Ovary (tissue), 9 donors: ENCODE measurements around the gene ZNF334. TPM values are rescaled to one million over a fixed set of nuclear protein-coding genes. Genes with fewer than 3 reads are reported as not detected.

Experiments used
- DNase-seq, 5 donors: peaks; one replicate each; pipeline ENCODE4 v3.0.0-alpha.2; 2019 to 2020
- H3K27ac ChIP-seq, 2 donors: fragments of 200-600 bp; one replicate each; pipeline versions ENCODE4 v1.5.1 to v1.8.0; 2019 to 2022
- H3K27me3 ChIP-seq: fragments of 200-600 bp; one replicate; pipeline ENCODE4 v1.8.0; 2022
- H3K36me3 ChIP-seq: fragments of 200-600 bp; sonication (generic); one replicate; pipeline ENCODE4 v1.5.1; 2019
- H3K4me1 ChIP-seq: one replicate; pipeline ENCODE4 v1.8.1; 2013; ENCODE audit warnings: mild to moderate bottlenecking, moderate library complexity; ENCODE audit not compliant: insufficient read depth
- H3K4me3 ChIP-seq: fragments of 200-600 bp; sonication (generic); one replicate; pipeline ENCODE4 v1.5.1; 2017
- H3K9me3 ChIP-seq, 2 donors: fragments of 200-600 bp in 1 of 2; sonication (generic) in 1 of 2; one replicate each; pipeline versions ENCODE4 v1.5.1 to v1.8.1; 2013 to 2019; ENCODE audit warnings: mild to moderate bottlenecking in 1 of 2, moderate library complexity in 1 of 2
- CTCF ChIP-seq, 3 donors: fragments of 450-650 bp in 2 of 3; fragments of 200-600 bp in 1 of 3; IDR thresholded peaks; one replicate each; pipeline versions ENCODE4 v1.5.1 to v1.8.0; 2016 to 2022; ENCODE audit warnings: antibody characterized with exemption in 3 of 3, mild to moderate bottlenecking in 1 of 3
- EP300 ChIP-seq: sonication (generic); formaldehyde crosslinking; IDR thresholded peaks from one replicate; pipeline ENCODE4 v1.6.1; 2017; ENCODE audit warnings: antibody characterized with exemption
- POLR2A ChIP-seq: fragments of 450-650 bp; IDR thresholded peaks from one replicate; pipeline ENCODE4 v1.6.1; 2017; ENCODE audit warnings: antibody characterized with exemption, mild to moderate bottlenecking, moderate library complexity
- WGBS, 3 donors: extraction: QIAGEN DNeasy Blood & Tissue Kit in 1 of 3; methylation state at CpG; one replicate each; pipeline versions ENCODE4 v1.1.5 to v1.1.7; 2013 to 2017; 5-methylcytosine and 5-hydroxymethylcytosine counted together
- intact Hi-C, 4 donors: fragments of 100-400 bp; cut with DNase I; formaldehyde crosslinking; loops; one replicate each; pipeline versions ENCODE4 v1.11.0 to v1.15.1; 2022 to 2023
- polyA plus RNA-seq, 2 donors: library from polyadenylated mRNA; stranded (reverse); fragments of 200-250 nt in 1 of 2; fragments of 350-450 nt in 1 of 2; fragmentation: Illumina TruSeq in 1 of 2; extraction: RNeasy Lipid Tissue Mini Kit (QIAGEN cat#74804) in 1 of 2; gene quantifications; one replicate each; pipeline ENCODE4 v1.2.3, GENCODE V29; 2013 to 2014
- total RNA-seq, 7 donors: library from RNA; depleted of rRNA in 2 of 7; stranded (reverse); fragments of >200 nt in 2 of 7; fragmentation: NEBNext Ultra II Directional in 3 of 7; extraction: Animal tissue kit (Norgen Biotek cat#: 25700) in 3 of 7; gene quantifications; one replicate each; pipeline versions ENCODE4 v1.1.0 to v1.2.4, GENCODE V29; 2016 to 2023
- donor health status: DM: no; HTN: no; CAD: no; lungs with moderate emphysema.
- donor health status: DM: no; HTN: no; CAD: no.
- donor health status: Bipolar disorder and iron deficiency.
- donor health status: DM: yes; HTN: yes; CAD: no.
- donor health status: DM: no; HTN: no; CAD: no.
- donor health status: DM: yes; HTN: yes; CAD: no.

ZNF334 gene
- total and polyA plus RNA-seq, 9 donors, result 5.5 to 16.1 (median 10.7) TPM

- no peak for DNase-seq
- no peak for TF ChIP-seq EP300
- TF ChIP-seq CTCF (IDR thresholded peaks at IDR 0.05), result no peak
- TF ChIP-seq POLR2A, result no peak
- Histone ChIP-seq H3K27ac (no peak overlapping the region), H3K4me1 (no peaks in the 10 kb centered on the region), H3K9me3 (no peaks in the 10 kb centered on the region), H3K4me3 (no peak overlapping the region), H3K36me3 (no peaks in the 10 kb centered on the region), H3K27me3 (no peaks in the 10 kb centered on the region)
- intact Hi-C loops, result no loop called here
- 79 to 90% (median 86%) methylated on average over 5 of the region's 5 CpGs for WGBS, 3 donors
Observed at GRCh38 chr20:46548688-46549087, 35.3 kb upstream of the ZNF334 start.

GRCh38 chr20:46547995-46548394 lies 34.6 kb upstream of the ZNF334 start:
- no peak for DNase-seq
- 78 to 81% (median 79%) methylated on average over 6 of the region's 6 CpGs for WGBS, 3 donors
- Histone ChIP-seq H3K27ac (no peak overlapping the region), H3K9me3 (no peaks in the 10 kb centered on the region), H3K4me1 (no peaks in the 10 kb centered on the region), H3K4me3 (no peak overlapping the region), H3K27me3 (no peaks in the 10 kb centered on the region), H3K36me3 (no peaks in the 10 kb centered on the region)
- TF ChIP-seq EP300, result no peak
- TF ChIP-seq CTCF (IDR thresholded peaks at IDR 0.05), result no peak
- TF ChIP-seq POLR2A, result no peak
- intact Hi-C loops, result no loop called here

- H3K4me1 ChIP-seq, result no peaks in the 10 kb centered on the region
- TF ChIP-seq POLR2A, result no peak
- no peak for TF ChIP-seq EP300
- TF ChIP-seq CTCF (IDR thresholded peaks at IDR 0.05), result no peak
- intact Hi-C loops, result no loop called here
Observed at GRCh38 chr20:46546936-46547335, 33.6 kb upstream of the ZNF334 start.

GRCh38 chr20:46546298-46546697 lies 32.9 kb upstream of the ZNF334 start:
- H3K9me3 ChIP-seq, result no peaks in the 10 kb centered on the region
- H3K27ac ChIP-seq, result no peak overlapping the region
- TF ChIP-seq EP300, result no peak
- TF ChIP-seq POLR2A, result no peak
- no peak for TF ChIP-seq CTCF (IDR thresholded peaks at IDR 0.05)
- WGBS, 3 donors, result 85 to 90% (median 86%) methylated on average over 3 of the region's 3 CpGs
- intact Hi-C loops, result no loop called here
- no peaks in the 10 kb centered on the region for H3K4me1 ChIP-seq
- no peaks in the 10 kb centered on the region for H3K36me3 ChIP-seq
- no peak for DNase-seq
- no peak overlapping the region for H3K4me3 ChIP-seq
- H3K27me3 ChIP-seq, result no peaks in the 10 kb centered on the region

More at GRCh38 chr20:46546936-46547335, 33.6 kb upstream of the ZNF334 start:
- Histone ChIP-seq H3K36me3 (no peaks in the 10 kb centered on the region), H3K27me3 (no peaks in the 10 kb centered on the region), H3K9me3 (no peaks in the 10 kb centered on the region), H3K27ac (no peak overlapping the region), H3K4me3 (no peak overlapping the region)
- WGBS, 3 donors, result 31 to 61% (median 49%) methylated on average over 6 of the region's 6 CpGs
- DNase-seq, result no peak

GRCh38 chr20:46545827-46546138 lies 32.4 kb upstream of the ZNF334 start:
- no peaks in the 10 kb centered on the region for H3K9me3 ChIP-seq
- H3K27me3 ChIP-seq, result no peaks in the 10 kb centered on the region
- intact Hi-C loops, result no loop called here
- no peak overlapping the region for H3K4me3 ChIP-seq
- no peak for DNase-seq
- 87 to 92% (median 90%) methylated on average over 9 of the region's 9 CpGs for WGBS, 3 donors
- TF ChIP-seq POLR2A (no peak), EP300 (no peak), CTCF (IDR thresholded peaks at IDR 0.05) (no peak)
- no peaks in the 10 kb centered on the region for H3K4me1 ChIP-seq
- no peak overlapping the region for H3K27ac ChIP-seq
- H3K36me3 ChIP-seq, result no peaks in the 10 kb centered on the region
